Peyer's patch (tissue), 4 donors: ENCODE results near the gene LONP2.

Source experiments
- POLR2A ChIP-seq, 2 donors: fragments of 450-650 bp; IDR thresholded peaks; one replicate each; pipeline ENCODE4 v1.5.1; 2017; ENCODE audit warnings: antibody characterized with exemption in 2 of 2, mild to moderate bottlenecking in 2 of 2, moderate library complexity in 2 of 2
- TF ChIP-seq, protein P1 (sequence below), 6 experiments: fragments of 450-650 bp in 4 of 6; fragments of 200-600 bp in 2 of 6; sonication (generic) in 1 of 6; IDR thresholded peaks; one replicate each; pipeline ENCODE4 v1.5.1; 2017 to 2019; ENCODE audit warnings: antibody characterized with exemption in 6 of 6, mild to moderate bottlenecking in 3 of 6, moderate library complexity in 1 of 6

DNA sequence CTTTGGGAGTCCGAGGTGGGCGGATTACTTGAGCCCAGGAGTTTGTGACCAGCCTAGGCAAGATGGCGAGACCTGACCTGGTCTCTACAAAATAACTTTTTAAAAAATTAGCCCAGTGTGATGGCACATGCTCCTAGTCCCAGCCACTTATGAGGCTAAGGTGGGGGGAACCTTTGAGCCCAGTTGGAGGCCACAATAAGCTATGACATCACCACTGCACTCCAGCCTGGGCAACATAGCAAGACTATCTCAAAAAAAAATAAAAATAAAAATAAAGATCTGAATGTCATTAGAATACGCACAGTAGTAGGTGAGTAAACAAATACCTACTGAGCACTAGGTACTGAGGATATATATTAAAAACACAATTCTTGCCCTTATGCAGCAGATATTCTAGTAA, 138.0 kb downstream of the LONP2 start:
- TF ChIP-seq, protein P1, sequence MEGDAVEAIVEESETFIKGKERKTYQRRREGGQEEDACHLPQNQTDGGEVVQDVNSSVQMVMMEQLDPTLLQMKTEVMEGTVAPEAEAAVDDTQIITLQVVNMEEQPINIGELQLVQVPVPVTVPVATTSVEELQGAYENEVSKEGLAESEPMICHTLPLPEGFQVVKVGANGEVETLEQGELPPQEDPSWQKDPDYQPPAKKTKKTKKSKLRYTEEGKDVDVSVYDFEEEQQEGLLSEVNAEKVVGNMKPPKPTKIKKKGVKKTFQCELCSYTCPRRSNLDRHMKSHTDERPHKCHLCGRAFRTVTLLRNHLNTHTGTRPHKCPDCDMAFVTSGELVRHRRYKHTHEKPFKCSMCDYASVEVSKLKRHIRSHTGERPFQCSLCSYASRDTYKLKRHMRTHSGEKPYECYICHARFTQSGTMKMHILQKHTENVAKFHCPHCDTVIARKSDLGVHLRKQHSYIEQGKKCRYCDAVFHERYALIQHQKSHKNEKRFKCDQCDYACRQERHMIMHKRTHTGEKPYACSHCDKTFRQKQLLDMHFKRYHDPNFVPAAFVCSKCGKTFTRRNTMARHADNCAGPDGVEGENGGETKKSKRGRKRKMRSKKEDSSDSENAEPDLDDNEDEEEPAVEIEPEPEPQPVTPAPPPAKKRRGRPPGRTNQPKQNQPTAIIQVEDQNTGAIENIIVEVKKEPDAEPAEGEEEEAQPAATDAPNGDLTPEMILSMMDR (IDR thresholded peaks at IDR 0.05) = no peak
- no peak for TF ChIP-seq POLR2A (IDR thresholded peaks at IDR 0.05)
